Measurements from ENCODE around the gene TMEM53. TPM values are rescaled to one million over a fixed set of nuclear protein-coding genes. Genes with fewer than 3 reads are reported as not detected.

Gene TMEM53
- total RNA-seq, 1 experiment from 2014 or later: 8.2 TPM

- Mint-ChIP-seq H3K4me3 (no peak overlapping the region), H3K4me1 (no peaks in the 10 kb centered on the region), H3K27ac (no peak overlapping the region), H3K27me3 (ENCODE audit: low read depth) (peaks cover 3% of the 10 kb centered on the region; the same call in 1 of the 2 replicates), H3K9me3 (no peaks in the 10 kb centered on the region), H3K36me3 (no peaks in the 10 kb centered on the region)
- TF ChIP-seq ZNF423 (CRISPR knock-in tag; IDR thresholded peaks at IDR 0.05) (no peak), KAT7 (CRISPR knock-in tag; IDR thresholded peaks at IDR 0.05; ENCODE audit: borderline replicate concordance) (no peak), ZNF281 (CRISPR knock-in tag; IDR thresholded peaks at IDR 0.05) (no peak), ZNF232 (CRISPR knock-in tag; IDR thresholded peaks at IDR 0.05) (no peak), IRF2 (CRISPR knock-in tag; IDR thresholded peaks at IDR 0.05; ENCODE audit: borderline replicate concordance, low read depth) (no peak), CREB1 (CRISPR knock-in tag; IDR thresholded peaks at IDR 0.05) (no peak), JAZF1 (CRISPR knock-in tag; IDR thresholded peaks at IDR 0.05) (no peak), PREB (CRISPR knock-in tag; IDR thresholded peaks at IDR 0.05; ENCODE audit: borderline replicate concordance) (no peak), RORB (CRISPR knock-in tag; IDR thresholded peaks at IDR 0.05) (no peak), ETV6 (CRISPR knock-in tag; IDR thresholded peaks at IDR 0.05) (no peak), ZBTB21 (CRISPR knock-in tag; IDR thresholded peaks at IDR 0.05; ENCODE audit: borderline replicate concordance) (no peak)
- TF ChIP-seq, protein P1, sequence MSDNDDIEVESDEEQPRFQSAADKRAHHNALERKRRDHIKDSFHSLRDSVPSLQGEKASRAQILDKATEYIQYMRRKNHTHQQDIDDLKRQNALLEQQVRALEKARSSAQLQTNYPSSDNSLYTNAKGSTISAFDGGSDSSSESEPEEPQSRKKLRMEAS (CRISPR knock-in tag; IDR thresholded peaks at IDR 0.05): no peak
- TF ChIP-seq, protein P2, sequence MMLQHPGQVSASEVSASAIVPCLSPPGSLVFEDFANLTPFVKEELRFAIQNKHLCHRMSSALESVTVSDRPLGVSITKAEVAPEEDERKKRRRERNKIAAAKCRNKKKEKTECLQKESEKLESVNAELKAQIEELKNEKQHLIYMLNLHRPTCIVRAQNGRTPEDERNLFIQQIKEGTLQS (CRISPR knock-in tag; conservative IDR thresholded peaks at IDR 0.05): no peak
- TF ChIP-seq, protein P3, sequence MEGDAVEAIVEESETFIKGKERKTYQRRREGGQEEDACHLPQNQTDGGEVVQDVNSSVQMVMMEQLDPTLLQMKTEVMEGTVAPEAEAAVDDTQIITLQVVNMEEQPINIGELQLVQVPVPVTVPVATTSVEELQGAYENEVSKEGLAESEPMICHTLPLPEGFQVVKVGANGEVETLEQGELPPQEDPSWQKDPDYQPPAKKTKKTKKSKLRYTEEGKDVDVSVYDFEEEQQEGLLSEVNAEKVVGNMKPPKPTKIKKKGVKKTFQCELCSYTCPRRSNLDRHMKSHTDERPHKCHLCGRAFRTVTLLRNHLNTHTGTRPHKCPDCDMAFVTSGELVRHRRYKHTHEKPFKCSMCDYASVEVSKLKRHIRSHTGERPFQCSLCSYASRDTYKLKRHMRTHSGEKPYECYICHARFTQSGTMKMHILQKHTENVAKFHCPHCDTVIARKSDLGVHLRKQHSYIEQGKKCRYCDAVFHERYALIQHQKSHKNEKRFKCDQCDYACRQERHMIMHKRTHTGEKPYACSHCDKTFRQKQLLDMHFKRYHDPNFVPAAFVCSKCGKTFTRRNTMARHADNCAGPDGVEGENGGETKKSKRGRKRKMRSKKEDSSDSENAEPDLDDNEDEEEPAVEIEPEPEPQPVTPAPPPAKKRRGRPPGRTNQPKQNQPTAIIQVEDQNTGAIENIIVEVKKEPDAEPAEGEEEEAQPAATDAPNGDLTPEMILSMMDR (IDR thresholded peaks at IDR 0.05): no peak
- ChIA-PET CTCF (interaction anchor here (1.0 kb wide), 1 partner anchor 21 kb away, joined by 3 read pairs; the partner anchor contains the start of genes ARMH1 and TMEM53), POLR2A (no interaction called here)
- ATAC-seq: no peak
- DNase-seq (ENCODE audit: low spot score): no peak
Observed at GRCh38 chr1:44694863-44695478, 20.7 kb upstream of the TMEM53 start.

DNA sequence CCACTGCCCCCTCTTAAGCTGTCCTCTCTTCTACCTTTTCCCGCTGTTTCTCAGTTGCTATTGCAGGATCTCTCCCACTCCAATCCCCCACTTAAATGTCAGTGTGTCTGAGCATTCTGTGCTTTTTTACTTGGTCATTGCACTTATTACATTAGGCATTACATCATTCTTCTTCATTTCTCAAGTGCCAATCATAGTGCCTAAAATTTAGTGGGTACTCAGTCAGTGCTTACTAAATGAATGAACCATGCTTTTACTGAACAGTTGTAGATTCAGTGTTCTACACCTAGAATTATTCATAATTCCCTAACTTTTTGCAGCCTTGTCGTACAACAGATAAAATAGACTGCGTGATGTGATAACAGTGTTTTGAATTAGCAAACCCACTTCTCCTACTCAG, 19.6 kb upstream of the TMEM53 start:
- ChIA-PET CTCF (no interaction called here), POLR2A (no interaction called here)
- peaks cover 3% of the 10 kb centered on the region; the same call in 1 of the 2 replicates for H3K27me3 Mint-ChIP-seq (ENCODE audit: low read depth)
- no peak overlapping the region for H3K27ac Mint-ChIP-seq
- peaks cover 9% of the 10 kb centered on the region for H3K4me1 Mint-ChIP-seq
- no peaks in the 10 kb centered on the region for H3K9me3 Mint-ChIP-seq
- ATAC-seq (no peak), DNase-seq (ENCODE audit: low spot score) (no peak)
- no peak overlapping the region for H3K4me3 Mint-ChIP-seq
- no peaks in the 10 kb centered on the region for H3K36me3 Mint-ChIP-seq
- TF ChIP-seq, protein P4, sequence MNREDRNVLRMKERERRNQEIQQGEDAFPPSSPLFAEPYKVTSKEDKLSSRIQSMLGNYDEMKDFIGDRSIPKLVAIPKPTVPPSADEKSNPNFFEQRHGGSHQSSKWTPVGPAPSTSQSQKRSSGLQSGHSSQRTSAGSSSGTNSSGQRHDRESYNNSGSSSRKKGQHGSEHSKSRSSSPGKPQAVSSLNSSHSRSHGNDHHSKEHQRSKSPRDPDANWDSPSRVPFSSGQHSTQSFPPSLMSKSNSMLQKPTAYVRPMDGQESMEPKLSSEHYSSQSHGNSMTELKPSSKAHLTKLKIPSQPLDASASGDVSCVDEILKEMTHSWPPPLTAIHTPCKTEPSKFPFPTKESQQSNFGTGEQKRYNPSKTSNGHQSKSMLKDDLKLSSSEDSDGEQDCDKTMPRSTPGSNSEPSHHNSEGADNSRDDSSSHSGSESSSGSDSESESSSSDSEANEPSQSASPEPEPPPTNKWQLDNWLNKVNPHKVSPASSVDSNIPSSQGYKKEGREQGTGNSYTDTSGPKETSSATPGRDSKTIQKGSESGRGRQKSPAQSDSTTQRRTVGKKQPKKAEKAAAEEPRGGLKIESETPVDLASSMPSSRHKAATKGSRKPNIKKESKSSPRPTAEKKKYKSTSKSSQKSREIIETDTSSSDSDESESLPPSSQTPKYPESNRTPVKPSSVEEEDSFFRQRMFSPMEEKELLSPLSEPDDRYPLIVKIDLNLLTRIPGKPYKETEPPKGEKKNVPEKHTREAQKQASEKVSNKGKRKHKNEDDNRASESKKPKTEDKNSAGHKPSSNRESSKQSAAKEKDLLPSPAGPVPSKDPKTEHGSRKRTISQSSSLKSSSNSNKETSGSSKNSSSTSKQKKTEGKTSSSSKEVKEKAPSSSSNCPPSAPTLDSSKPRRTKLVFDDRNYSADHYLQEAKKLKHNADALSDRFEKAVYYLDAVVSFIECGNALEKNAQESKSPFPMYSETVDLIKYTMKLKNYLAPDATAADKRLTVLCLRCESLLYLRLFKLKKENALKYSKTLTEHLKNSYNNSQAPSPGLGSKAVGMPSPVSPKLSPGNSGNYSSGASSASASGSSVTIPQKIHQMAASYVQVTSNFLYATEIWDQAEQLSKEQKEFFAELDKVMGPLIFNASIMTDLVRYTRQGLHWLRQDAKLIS (CRISPR knock-in tag; IDR thresholded peaks at IDR 0.05; ENCODE audit: borderline replicate concordance): no peak
- TF ChIP-seq NR3C1 (CRISPR knock-in tag; conservative IDR thresholded peaks at IDR 0.05; ENCODE audit: low read depth) (no peak), ATF2 (CRISPR knock-in tag; IDR thresholded peaks at IDR 0.05; ENCODE audit: borderline replicate concordance, low read depth) (no peak), ATF6 (CRISPR knock-in tag; IDR thresholded peaks at IDR 0.05) (no peak)
